Transverse colon (tissue), 4 donors: ENCODE results near the gene IGF2BP2.

Experiments used
- CTCF ChIP-seq, 5 experiments: fragments of 200-600 bp in 3 of 5; fragments of 450-650 bp in 2 of 5; sonication (generic) in 3 of 5; IDR thresholded peaks; 1 replicate in 2 of 5; 2 replicates in 3 of 5; pipeline ENCODE4 v1.5.1; 2016 to 2017; ENCODE audit warnings: antibody characterized with exemption in 5 of 5, inconsistent platforms in 3 of 5, mild to moderate bottlenecking in 2 of 5, moderate library complexity in 1 of 5
- EP300 ChIP-seq: sonication (generic); formaldehyde crosslinking; IDR thresholded peaks from one replicate; pipeline ENCODE4 v1.6.1; 2017; ENCODE audit warnings: antibody characterized with exemption, low read depth
- POLR2A ChIP-seq: fragments of 450-650 bp; IDR thresholded peaks from one replicate; pipeline ENCODE4 v1.6.1; 2016; ENCODE audit warnings: antibody characterized with exemption, mild to moderate bottlenecking, moderate library complexity
- POLR2AphosphoS5 ChIP-seq, 3 donors: sonication (generic); formaldehyde crosslinking; IDR thresholded peaks; one replicate each; pipeline ENCODE4 v1.6.1; 2016; ENCODE audit warnings: antibody characterized with exemption in 3 of 3

DNA sequence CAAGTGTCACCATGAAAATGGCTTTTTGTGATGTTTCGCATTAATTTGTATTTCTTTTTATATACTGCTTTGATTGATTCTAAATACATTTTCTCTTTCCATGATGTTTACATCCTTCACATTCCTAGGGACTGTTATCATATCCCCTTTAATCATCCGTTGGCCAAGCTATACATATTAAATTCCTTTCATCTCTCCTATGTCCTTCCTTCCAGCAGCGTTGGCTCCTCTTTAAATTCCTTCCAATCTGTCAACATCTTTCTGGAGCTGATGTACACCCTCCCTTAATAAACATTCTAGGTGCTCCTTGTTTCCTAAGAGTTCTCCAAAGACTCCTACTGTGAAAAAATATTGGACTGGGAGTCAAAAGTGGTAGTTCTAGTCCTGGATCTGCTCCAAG, 87.8 kb downstream of the IGF2BP2 start:
- TF ChIP-seq POLR2AphosphoS5 (IDR thresholded peaks at IDR 0.05) (no peak), CTCF (IDR thresholded peaks at IDR 0.05) (no peak), POLR2A (no peak), EP300 (no peak)
